SW 1271 (cell line): ENCODE data around the gene FHOD3.

Source experiments
- DNase-seq, 2 experiments: peaks; one replicate each; lab custom pipeline; 2025; lab: John Stamatoyannopoulos, UW

Gene FHOD3

GRCh38 chr18:36629836-36630235, 332.3 kb downstream of the FHOD3 start:
- no peak for DNase-seq

DNA sequence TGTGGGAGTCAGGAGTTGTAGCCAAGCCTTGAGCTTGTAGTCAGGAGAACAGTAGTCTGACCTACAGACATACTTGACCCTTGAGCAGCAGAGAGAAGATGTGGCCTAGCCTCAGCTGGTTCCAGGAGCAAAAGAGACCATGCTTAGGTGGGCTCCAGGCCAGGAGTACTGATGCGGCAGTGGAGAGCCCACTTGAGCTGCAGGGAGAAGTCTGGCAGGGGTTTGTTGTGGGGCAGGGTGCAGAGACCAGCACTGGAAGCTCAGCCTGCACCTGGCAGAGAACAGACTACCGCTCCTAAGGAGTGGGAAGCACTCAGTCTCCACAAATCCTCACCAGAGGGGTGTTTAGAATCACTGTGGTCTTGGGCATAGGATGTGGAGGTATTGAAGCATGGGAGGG, 333.4 kb downstream of the FHOD3 start:
- DNase-seq: no peak

- DNase-seq: no peak
Observed at GRCh38 chr18:36633961-36634412, 336.5 kb downstream of the FHOD3 start.

DNA sequence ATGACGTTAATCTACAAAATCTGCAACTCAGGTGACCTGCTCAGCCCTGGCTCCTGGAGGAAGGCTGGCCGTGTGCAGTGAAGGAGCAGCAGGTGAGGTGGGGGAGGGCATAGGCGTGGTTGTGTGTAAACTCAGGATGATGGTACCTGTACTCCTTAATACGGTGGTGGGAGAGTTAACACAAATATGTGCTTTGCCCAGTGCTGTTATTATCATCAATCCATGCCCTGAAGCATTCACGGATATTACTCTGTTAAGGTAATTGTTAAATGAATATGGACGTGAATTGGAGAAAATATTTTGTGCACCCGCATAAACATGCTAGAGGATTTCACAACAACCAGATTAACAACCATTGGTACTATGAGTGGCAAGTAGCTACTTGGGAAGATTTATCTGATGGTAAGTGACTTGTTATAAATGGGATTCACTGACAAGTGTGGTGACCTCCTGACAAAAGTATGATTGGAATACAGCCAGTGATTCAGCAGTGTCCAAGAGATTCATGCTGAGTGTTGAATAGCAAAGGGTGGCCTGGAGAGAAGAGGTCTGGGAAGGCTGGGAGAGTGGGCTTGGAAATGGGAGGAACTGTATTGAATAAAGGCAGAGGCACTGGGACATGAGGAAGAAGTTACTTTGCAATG, 337.2 kb downstream of the FHOD3 start:
- no peak for DNase-seq

GRCh38 chr18:36635414-36636096, 338.0 kb downstream of the FHOD3 start:
- no peak for DNase-seq

- no peak for DNase-seq
Observed at GRCh38 chr18:36636237-36636817, 338.8 kb downstream of the FHOD3 start.

GRCh38 chr18:36638224-36638623, 340.7 kb downstream of the FHOD3 start:
- DNase-seq: no peak

- DNase-seq: no peak
Observed at GRCh38 chr18:36640021-36640952, 342.8 kb downstream of the FHOD3 start.

GRCh38 chr18:36643061-36643460, 345.5 kb downstream of the FHOD3 start:
- DNase-seq: no peak

GRCh38 chr18:36648803-36649202, 351.3 kb downstream of the FHOD3 start:
- DNase-seq: no peak

DNA sequence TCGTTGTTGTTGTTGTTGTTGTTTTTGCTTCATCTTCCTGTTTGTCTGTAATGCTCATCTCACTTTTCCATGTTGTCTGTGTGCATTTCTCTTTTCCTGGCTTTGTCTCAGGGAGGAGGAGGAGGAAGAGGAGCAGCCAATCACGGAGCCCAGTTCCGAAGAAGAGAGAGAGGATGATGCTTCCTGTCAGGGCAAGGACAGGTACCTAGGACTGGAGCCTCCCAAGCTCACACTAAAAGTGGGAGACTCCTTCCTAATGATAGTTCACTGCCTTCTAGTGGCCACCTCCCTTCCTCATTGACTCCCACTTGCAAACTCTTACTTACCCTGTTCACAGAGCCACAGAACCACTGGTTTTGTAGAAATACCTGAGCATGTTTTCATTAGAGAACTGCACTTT, 351.7 kb downstream of the FHOD3 start:
- no peak for DNase-seq

GRCh38 chr18:36650266-36650665, 352.8 kb downstream of the FHOD3 start:
- DNase-seq: no peak

DNA sequence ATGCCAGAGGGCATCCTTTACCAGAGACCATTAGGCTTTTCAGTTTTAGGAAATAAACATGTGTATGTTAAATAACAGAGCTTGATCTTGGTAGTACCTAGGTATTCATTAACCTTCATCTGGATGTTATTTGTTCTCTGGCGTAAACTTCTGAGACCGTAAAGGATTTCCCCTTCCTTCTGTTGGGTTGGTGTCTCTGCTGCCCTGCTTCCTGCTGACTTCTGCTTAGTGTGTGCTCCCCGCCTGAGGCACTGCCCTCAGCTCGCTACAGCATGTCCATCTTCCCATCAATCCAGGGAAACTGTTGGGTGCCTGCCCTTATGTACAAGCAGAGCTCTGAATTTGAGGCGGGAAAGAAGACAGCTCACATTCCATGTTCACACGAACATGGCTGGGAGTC, 353.4 kb downstream of the FHOD3 start:
- DNase-seq: no peak

DNA sequence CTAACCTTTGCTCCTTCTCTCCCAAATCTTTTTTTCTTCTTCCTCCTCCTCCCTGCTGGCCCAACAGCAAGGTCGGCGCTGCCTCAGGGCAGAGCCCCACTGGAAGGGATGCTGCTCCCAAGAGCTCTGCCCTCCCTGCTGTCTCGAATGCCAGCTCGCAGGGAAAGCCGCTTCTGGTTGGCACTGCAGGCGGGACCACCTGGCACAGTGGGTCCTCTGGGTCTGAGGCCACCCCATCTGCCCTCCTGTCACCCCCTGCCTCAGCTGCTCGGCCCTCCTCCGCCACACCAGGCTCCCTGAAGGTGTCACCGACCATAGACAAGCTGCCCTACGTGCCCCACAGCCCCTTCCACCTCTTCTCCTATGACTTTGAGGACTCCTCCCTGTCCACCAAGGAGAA, 355.0 kb downstream of the FHOD3 start:
- no peak for DNase-seq

GRCh38 chr18:36653141-36653869, 355.8 kb downstream of the FHOD3 start:
- DNase-seq: no peak

- no peak for DNase-seq
Observed at GRCh38 chr18:36653870-36654269, 356.4 kb downstream of the FHOD3 start.

DNA sequence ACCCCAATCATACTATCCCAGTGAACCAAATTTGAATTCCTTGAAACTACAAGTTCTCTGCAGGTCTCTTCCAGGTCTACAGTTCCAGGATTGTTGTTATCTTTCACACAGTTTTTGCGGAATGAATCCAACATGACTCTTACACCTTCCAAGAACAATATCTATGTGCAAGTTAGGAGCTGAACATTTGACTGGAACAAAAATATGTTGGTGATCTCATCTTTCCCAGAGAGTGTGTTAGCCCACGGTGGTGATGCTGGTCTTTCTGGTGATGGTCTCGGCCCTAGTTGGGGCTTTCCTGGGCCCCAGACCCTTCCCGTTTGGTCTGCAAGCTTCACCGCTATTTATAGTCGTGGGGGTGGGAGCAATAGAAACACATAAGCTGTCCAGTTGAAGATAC, 357.6 kb downstream of the FHOD3 start:
- no peak for DNase-seq

DNA sequence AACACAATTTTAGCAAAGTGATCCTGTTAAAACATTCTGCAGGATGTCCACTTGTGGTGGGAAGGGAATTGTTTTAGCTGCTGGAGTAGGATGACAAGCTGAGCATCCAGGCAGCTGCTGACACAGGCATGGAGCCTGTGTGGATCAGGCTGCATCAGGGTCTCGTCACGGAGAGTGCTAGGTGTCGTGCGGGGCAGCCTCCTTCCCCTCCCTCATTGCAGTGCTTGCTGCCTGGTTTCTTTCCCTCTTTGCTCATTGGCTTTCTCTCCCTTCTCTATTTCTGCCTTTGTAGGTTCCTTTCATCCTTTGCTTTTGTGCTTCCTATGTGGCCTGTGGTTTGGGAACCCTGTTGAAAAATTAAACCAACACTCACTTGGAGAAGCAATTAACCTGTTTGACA, 358.4 kb downstream of the FHOD3 start:
- no peak for DNase-seq

- no peak for DNase-seq
Observed at GRCh38 chr18:36658611-36659010, 361.1 kb downstream of the FHOD3 start.

- DNase-seq: no peak
Observed at GRCh38 chr18:36660311-36660710, 362.8 kb downstream of the FHOD3 start.

GRCh38 chr18:36661999-36662398, 364.5 kb downstream of the FHOD3 start:
- peak in 1 of 2 experiments; percentile 15 for DNase-seq

DNA sequence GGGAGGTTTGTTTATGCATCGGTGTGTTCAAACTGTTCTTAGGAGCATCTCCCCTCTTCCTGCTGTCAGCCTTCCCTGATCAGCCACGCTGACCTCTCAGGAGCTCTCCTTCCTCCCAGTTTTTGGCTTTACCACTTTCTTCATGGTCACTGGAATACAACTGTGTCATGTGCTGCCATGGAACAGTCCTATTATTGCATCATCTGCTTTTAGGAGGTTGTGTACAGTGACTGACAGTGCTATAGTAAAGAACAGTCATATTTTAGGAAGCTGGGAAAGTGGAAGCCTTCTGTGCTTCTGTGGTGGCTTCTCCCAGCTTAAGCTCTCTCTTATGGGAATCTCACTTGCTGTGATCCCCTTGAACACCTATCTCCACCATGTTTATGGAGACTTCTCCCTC, 365.8 kb downstream of the FHOD3 start:
- DNase-seq: no peak
